ENCODE measurements around the gene ARRDC1.

Gene ARRDC1

DNA sequence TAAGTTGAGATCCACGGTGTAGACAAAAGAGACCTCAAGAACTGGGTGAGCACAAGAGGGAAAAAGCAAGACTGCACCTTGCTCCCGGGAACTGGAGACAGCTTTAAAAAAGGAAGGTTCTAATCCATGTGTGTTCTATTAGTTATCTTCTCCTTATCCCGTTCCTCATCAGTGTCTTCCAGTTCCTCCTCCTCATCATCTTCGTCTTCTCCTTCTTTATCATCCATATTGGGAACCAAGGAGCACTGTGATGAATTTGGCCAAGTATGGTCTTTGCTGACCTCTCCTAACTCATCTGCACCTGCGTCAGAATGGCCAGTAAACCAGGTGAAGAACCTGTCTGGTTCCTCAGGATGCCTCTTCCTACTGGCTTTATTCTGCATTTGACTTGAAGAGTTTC lies 35.4 kb downstream of the ARRDC1 start:
- no peak overlapping the region for H3K4me3 ChIP-seq (ENCODE audit: low read depth, low read length)
- ChIA-PET CTCF (interaction anchor here (1.6 kb wide), 1 partner anchor 25 kb away, joined by 6 read pairs; no protein-coding TSS in a partner anchor), POLR2A (no interaction called here)
- DNase-seq (ENCODE audit: low read depth, low spot score) = no peak
- TF ChIP-seq CTCF (IDR thresholded peaks at IDR 0.05; ENCODE audit: insufficient read depth, low read length, missing control alignments) = no peak

DNA sequence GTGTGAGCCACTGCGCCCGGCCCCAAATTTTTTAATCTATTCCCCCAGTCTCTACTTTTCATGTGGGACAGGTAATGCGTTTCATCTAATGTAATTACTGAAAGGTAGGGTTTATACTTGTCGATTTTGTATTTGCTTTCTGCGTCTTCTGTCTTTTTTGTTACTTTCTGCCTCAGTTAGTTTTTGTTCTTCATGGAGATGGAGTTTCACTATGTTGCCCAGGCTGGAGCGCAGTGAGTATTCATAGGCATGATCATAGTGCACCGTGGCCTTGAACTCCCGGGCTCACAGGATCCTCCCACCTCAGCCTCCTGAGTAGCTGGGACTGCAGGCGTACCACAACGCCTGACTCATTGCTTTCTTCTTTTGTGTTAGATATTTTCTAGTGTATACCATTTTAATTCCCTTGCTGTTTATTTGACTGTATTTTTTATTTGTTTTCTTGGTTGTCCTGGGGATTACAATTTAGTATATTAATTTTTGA lies 36.7 kb downstream of the ARRDC1 start:
- no peak overlapping the region for H3K4me3 ChIP-seq (ENCODE audit: low read depth, low read length)
- TF ChIP-seq CTCF (IDR thresholded peaks at IDR 0.05; ENCODE audit: insufficient read depth, low read length, missing control alignments) = no peak
- CTCF ChIA-PET = no interaction called here
- no peak for DNase-seq (ENCODE audit: low read depth, low spot score)
- POLR2A ChIA-PET = no interaction called here

DNA sequence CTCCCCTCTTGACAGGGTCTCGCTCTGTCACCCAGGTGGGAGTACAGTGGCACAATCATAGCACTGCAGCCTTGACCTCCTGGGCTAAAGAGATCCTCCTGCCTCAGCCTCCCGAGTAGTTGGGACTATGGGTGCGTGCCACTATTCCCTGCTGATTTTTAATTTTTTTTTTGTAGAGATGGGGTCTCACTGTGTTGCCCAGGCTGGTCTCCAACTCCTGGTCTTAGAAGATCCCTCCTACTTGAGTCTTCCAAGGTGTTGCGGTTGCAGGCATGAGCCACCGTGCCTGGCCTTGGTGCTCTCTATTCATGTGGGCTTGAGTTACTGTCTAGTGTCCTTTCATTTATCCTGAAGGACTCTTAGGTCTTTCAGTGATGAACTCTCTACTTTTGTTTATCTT lies 37.4 kb downstream of the ARRDC1 start:
- no peak for DNase-seq (ENCODE audit: low read depth, low spot score)
- no peak for TF ChIP-seq CTCF (IDR thresholded peaks at IDR 0.05; ENCODE audit: insufficient read depth, low read length, missing control alignments)
- CTCF ChIA-PET = no interaction called here
- no peak overlapping the region for H3K4me3 ChIP-seq (ENCODE audit: low read depth, low read length)
- POLR2A ChIA-PET = no interaction called here

- ChIA-PET CTCF (no interaction called here), POLR2A (no interaction called here)
- no peak overlapping the region for H3K4me3 ChIP-seq (ENCODE audit: low read depth, low read length)
- no peak for DNase-seq (ENCODE audit: low read depth, low spot score)
- TF ChIP-seq CTCF (IDR thresholded peaks at IDR 0.05; ENCODE audit: insufficient read depth, low read length, missing control alignments) = no peak
Measured at GRCh38 chr9:137643921-137644320, 38.4 kb downstream of the ARRDC1 start.

GRCh38 chr9:137645211-137645610 lies 39.7 kb downstream of the ARRDC1 start:
- TF ChIP-seq CTCF (IDR thresholded peaks at IDR 0.05; ENCODE audit: insufficient read depth, low read length, missing control alignments) = no peak
- ChIA-PET CTCF (no interaction called here), POLR2A (no interaction called here)
- no peak for DNase-seq (ENCODE audit: low read depth, low spot score)
- no peak overlapping the region for H3K4me3 ChIP-seq (ENCODE audit: low read depth, low read length)

GRCh38 chr9:137646341-137646740 lies 40.9 kb downstream of the ARRDC1 start:
- POLR2A ChIA-PET = no interaction called here

More at GRCh38 chr9:137646341-137646740, 40.9 kb downstream of the ARRDC1 start:
- CTCF ChIA-PET = interaction anchor here (2.2 kb wide), 1 partner anchor 27 kb away, joined by 6 read pairs; no protein-coding TSS in a partner anchor
- no peak for TF ChIP-seq CTCF (IDR thresholded peaks at IDR 0.05; ENCODE audit: insufficient read depth, low read length, missing control alignments)
- DNase-seq (ENCODE audit: low read depth, low spot score) = no peak
- H3K4me3 ChIP-seq (ENCODE audit: low read depth, low read length) = no peak overlapping the region

Measured in AG04449 (cell line).